ENCODE measurements around the gene GIPR. TPM values are rescaled to one million over a fixed set of nuclear protein-coding genes. Genes with fewer than 3 reads are reported as not detected.

Gene GIPR
- total and polyA plus RNA-seq, 2 of the 13 experiments (the other 11 are each of a cell fraction or from before 2014, with no cell fraction given): 0.15 to 1.2 TPM

DNA sequence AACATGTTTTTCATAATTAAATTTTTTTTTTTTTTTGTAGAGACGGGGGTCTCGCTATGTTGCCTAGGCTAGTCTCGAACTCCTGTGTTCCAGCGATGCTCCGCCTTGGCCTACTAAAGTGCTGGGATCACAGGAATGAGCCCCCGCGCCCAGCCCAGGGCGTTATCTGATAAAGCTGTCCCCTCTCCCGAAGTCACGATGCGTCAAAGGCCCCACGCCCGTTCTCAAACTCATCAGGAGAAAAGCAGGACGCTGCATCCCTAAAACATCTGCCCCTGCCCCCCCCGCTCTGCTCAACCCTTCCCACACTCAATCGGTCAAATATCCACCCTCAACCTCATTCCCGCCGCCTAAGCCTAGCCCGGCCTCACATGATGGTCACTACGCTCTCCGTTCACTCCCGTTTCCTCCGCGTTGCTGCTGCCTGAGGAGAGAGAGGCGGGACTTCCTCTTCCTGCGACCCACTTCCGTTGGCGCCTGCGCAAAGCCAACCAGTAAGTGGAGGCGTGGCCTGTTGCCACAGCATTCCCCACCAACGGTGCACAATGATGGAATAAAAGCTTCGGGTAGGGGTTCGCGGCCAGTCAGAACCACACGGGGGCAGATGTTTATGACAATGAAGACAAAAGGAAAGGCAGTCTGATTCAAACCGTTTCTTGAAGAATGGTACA is 23.6 kb downstream of the GIPR start, which contains the start of gene SNRPD2 (continued):
- TF ChIP-seq, protein P1, sequence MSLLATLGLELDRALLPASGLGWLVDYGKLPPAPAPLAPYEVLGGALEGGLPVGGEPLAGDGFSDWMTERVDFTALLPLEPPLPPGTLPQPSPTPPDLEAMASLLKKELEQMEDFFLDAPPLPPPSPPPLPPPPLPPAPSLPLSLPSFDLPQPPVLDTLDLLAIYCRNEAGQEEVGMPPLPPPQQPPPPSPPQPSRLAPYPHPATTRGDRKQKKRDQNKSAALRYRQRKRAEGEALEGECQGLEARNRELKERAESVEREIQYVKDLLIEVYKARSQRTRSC (CRISPR knock-in tag; IDR thresholded peaks at IDR 0.05; ENCODE audit: low read depth): 0 out of 2 replicates have a peak, but pooled peaks have one; percentile 40
- no peak for TF ChIP-seq HHEX (CRISPR knock-in tag; IDR thresholded peaks at IDR 0.05)
- TF ChIP-seq KAT2B (IDR thresholded peaks at IDR 0.05; ENCODE audit: borderline replicate concordance, low read depth, low read length): no peak
- peak; percentile 89 for TF ChIP-seq GABPA (IDR thresholded peaks at IDR 0.05; ENCODE audit: low read depth, low read length)
- TF ChIP-seq GABPA (CRISPR knock-in tag; IDR thresholded peaks at IDR 0.05; ENCODE audit: low read depth): peak; percentile 97
- no peak; the same call in 1 of the 2 replicates for TF ChIP-seq ZKSCAN5 (CRISPR knock-in tag; IDR thresholded peaks at IDR 0.05)
- 0 out of 2 replicates have a peak, but pooled peaks have one; percentile 29 for TF ChIP-seq ZNF101 (CRISPR knock-in tag; IDR thresholded peaks at IDR 0.05; ENCODE audit: borderline replicate concordance, low read depth)
- no peak for TF ChIP-seq ZNF33B (CRISPR knock-in tag; IDR thresholded peaks at IDR 0.05)
- TF ChIP-seq POLR2AphosphoS5 (IDR thresholded peaks at IDR 0.05; ENCODE audit: low read depth, low read length): peak; percentile 98
- TF ChIP-seq MED1 (CRISPR knock-in tag; IDR thresholded peaks at IDR 0.05): no peak
- TF ChIP-seq CBX2 (IDR thresholded peaks at IDR 0.05; ENCODE audit: low read depth, low read length): no peak
- TF ChIP-seq CBX2 (CRISPR knock-in tag; IDR thresholded peaks at IDR 0.05; ENCODE audit: low read depth): 0 out of 2 replicates have a peak, but pooled peaks have one; percentile 67
- TF ChIP-seq, protein P2, sequence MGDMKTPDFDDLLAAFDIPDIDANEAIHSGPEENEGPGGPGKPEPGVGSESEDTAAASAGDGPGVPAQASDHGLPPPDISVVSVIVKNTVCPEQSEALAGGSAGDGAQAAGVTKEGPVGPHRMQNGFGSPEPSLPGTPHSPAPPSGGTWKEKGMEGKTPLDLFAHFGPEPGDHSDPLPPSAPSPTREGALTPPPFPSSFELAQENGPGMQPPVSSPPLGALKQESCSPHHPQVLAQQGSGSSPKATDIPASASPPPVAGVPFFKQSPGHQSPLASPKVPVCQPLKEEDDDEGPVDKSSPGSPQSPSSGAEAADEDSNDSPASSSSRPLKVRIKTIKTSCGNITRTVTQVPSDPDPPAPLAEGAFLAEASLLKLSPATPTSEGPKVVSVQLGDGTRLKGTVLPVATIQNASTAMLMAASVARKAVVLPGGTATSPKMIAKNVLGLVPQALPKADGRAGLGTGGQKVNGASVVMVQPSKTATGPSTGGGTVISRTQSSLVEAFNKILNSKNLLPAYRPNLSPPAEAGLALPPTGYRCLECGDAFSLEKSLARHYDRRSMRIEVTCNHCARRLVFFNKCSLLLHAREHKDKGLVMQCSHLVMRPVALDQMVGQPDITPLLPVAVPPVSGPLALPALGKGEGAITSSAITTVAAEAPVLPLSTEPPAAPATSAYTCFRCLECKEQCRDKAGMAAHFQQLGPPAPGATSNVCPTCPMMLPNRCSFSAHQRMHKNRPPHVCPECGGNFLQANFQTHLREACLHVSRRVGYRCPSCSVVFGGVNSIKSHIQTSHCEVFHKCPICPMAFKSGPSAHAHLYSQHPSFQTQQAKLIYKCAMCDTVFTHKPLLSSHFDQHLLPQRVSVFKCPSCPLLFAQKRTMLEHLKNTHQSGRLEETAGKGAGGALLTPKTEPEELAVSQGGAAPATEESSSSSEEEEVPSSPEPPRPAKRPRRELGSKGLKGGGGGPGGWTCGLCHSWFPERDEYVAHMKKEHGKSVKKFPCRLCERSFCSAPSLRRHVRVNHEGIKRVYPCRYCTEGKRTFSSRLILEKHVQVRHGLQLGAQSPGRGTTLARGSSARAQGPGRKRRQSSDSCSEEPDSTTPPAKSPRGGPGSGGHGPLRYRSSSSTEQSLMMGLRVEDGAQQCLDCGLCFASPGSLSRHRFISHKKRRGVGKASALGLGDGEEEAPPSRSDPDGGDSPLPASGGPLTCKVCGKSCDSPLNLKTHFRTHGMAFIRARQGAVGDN (CRISPR knock-in tag; IDR thresholded peaks at IDR 0.05): peak; percentile 73
- TF ChIP-seq PHF8 (CRISPR knock-in tag; IDR thresholded peaks at IDR 0.05): peak; percentile 84
- 0 out of 2 replicates have a peak, but pooled peaks have one; percentile 29 for TF ChIP-seq ZSCAN31 (CRISPR knock-in tag; IDR thresholded peaks at IDR 0.05; ENCODE audit: low read depth)
- TF ChIP-seq ATF1 (CRISPR knock-in tag; IDR thresholded peaks at IDR 0.05): no peak
- TF ChIP-seq, protein P3, sequence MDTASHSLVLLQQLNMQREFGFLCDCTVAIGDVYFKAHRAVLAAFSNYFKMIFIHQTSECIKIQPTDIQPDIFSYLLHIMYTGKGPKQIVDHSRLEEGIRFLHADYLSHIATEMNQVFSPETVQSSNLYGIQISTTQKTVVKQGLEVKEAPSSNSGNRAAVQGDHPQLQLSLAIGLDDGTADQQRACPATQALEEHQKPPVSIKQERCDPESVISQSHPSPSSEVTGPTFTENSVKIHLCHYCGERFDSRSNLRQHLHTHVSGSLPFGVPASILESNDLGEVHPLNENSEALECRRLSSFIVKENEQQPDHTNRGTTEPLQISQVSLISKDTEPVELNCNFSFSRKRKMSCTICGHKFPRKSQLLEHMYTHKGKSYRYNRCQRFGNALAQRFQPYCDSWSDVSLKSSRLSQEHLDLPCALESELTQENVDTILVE (CRISPR knock-in tag; IDR thresholded peaks at IDR 0.05): peak; percentile 81
- no peak for TF ChIP-seq SMARCC2 (IDR thresholded peaks at IDR 0.05)
- TF ChIP-seq ZFP90 (CRISPR knock-in tag; IDR thresholded peaks at IDR 0.05; ENCODE audit: borderline replicate concordance): no peak
- TF ChIP-seq ZNF501 (CRISPR knock-in tag; IDR thresholded peaks at IDR 0.05): peak; percentile 91; the same call in 1 of the 2 replicates
- TF ChIP-seq ZNF253 (CRISPR knock-in tag; IDR thresholded peaks at IDR 0.05; ENCODE audit: borderline replicate concordance): no peak
- TF ChIP-seq ZBTB33 (CRISPR knock-in tag; IDR thresholded peaks at IDR 0.05): 0 out of 2 replicates have a peak, but pooled peaks have one; percentile 4
- peak; percentile 95 for TF ChIP-seq GABPB1 (CRISPR knock-in tag; IDR thresholded peaks at IDR 0.05)
- TF ChIP-seq FOXA1 (IDR thresholded peaks at IDR 0.05): no peak
- TF ChIP-seq FOXA1 (CRISPR knock-in tag; IDR thresholded peaks at IDR 0.05): no peak
